ENCODE data around the gene PARP14. TPM values are rescaled to one million over a fixed set of nuclear protein-coding genes. Genes with fewer than 3 reads are reported as not detected.

The PARP14 gene
- total and polyA plus RNA-seq, 2 experiments from 2014 or later = 8.5 to 33.1 TPM

GRCh38 chr3:122677216-122677615 lies 3.4 kb upstream of the PARP14 start:
- 72% methylated on average over 1 of the region's 1 CpG for WGBS (ENCODE audit: low lambda C conversion rate, missing lambda C conversion rate)
- Histone ChIP-seq H3K79me2 (peaks cover 12% of the 10 kb centered on the region), H3K9me3 (ENCODE audit: low read depth) (no peaks in the 10 kb centered on the region), H3K9me2 (replicated peaks; ENCODE audit: insufficient read depth) (no peaks in the 10 kb centered on the region), H3K4me2 (no peak overlapping the region), H3K4me1 (ENCODE audit: insufficient read depth) (peaks cover 22% of the 10 kb centered on the region), H2AFZ (no peak overlapping the region), H3K4me3 (no peak overlapping the region), H3K27me3 (no peaks in the 10 kb centered on the region), H3K36me3 (replicated peaks; ENCODE audit: insufficient read depth, low read depth) (no peaks in the 10 kb centered on the region), H3K27ac (no peak overlapping the region), H4K20me1 (ENCODE audit: insufficient read depth, poor library complexity, severe bottlenecking) (no peaks in the 10 kb centered on the region)
- TF ChIP-seq EZH2phosphoT487 (IDR thresholded peaks at IDR 0.05; ENCODE audit: low read depth, severe bottlenecking, unreplicated experiment) = no peak
- no peak for TF ChIP-seq CTCF (IDR thresholded peaks at IDR 0.05; ENCODE audit: poor library complexity)
- TF ChIP-seq EZH2 (IDR thresholded peaks at IDR 0.05; ENCODE audit: borderline replicate concordance) = no peak
- DNase-seq (ENCODE audit: low spot score) = no peak

GRCh38 chr3:122678506-122678905 lies 2.1 kb upstream of the PARP14 start:
- H3K4me2 ChIP-seq = no peak overlapping the region
- no peak for DNase-seq (ENCODE audit: low spot score)
- H3K4me3 ChIP-seq = no peak overlapping the region
- no peaks in the 10 kb centered on the region for H3K27me3 ChIP-seq
- TF ChIP-seq EZH2phosphoT487 (IDR thresholded peaks at IDR 0.05; ENCODE audit: low read depth, severe bottlenecking, unreplicated experiment) (no peak), CTCF (IDR thresholded peaks at IDR 0.05; ENCODE audit: poor library complexity) (no peak), EZH2 (IDR thresholded peaks at IDR 0.05; ENCODE audit: borderline replicate concordance) (no peak)
- peaks cover 23% of the 10 kb centered on the region for H3K79me2 ChIP-seq
- peaks cover 22% of the 10 kb centered on the region for H3K4me1 ChIP-seq (ENCODE audit: insufficient read depth)
- H3K9me2 ChIP-seq (replicated peaks; ENCODE audit: insufficient read depth) = no peaks in the 10 kb centered on the region
- no peaks in the 10 kb centered on the region for H3K36me3 ChIP-seq (replicated peaks; ENCODE audit: insufficient read depth, low read depth)
- no peaks in the 10 kb centered on the region for H4K20me1 ChIP-seq (ENCODE audit: insufficient read depth, poor library complexity, severe bottlenecking)
- 85% methylated on average over 5 of the region's 5 CpGs for WGBS (ENCODE audit: low lambda C conversion rate, missing lambda C conversion rate)
- H3K27ac ChIP-seq = no peak overlapping the region
- H3K9me3 ChIP-seq (ENCODE audit: low read depth) = no peaks in the 10 kb centered on the region
- peak overlapping the region; percentile 100 for H2AFZ ChIP-seq

- peaks cover 22% of the 10 kb centered on the region for H3K4me1 ChIP-seq (ENCODE audit: insufficient read depth)
- no peaks in the 10 kb centered on the region for H3K9me3 ChIP-seq (ENCODE audit: low read depth)
- no peaks in the 10 kb centered on the region for H3K27me3 ChIP-seq
- H3K79me2 ChIP-seq = peaks cover 30% of the 10 kb centered on the region
- peak overlapping the region; percentile 91 for H3K4me2 ChIP-seq
- DNase-seq (ENCODE audit: low spot score) = peak; percentile 85
- no peaks in the 10 kb centered on the region for H3K36me3 ChIP-seq (replicated peaks; ENCODE audit: insufficient read depth, low read depth)
- no peaks in the 10 kb centered on the region for H4K20me1 ChIP-seq (ENCODE audit: insufficient read depth, poor library complexity, severe bottlenecking)
- no peak overlapping the region for H3K4me3 ChIP-seq
- TF ChIP-seq CTCF (IDR thresholded peaks at IDR 0.05; ENCODE audit: poor library complexity) (peak; percentile 89), EZH2phosphoT487 (IDR thresholded peaks at IDR 0.05; ENCODE audit: low read depth, severe bottlenecking, unreplicated experiment) (no peak)
- no peaks in the 10 kb centered on the region for H3K9me2 ChIP-seq (replicated peaks; ENCODE audit: insufficient read depth)
- H2AFZ ChIP-seq = peak overlapping the region; percentile 100
- 29% methylated on average over 16 of the region's 16 CpGs for WGBS (ENCODE audit: low lambda C conversion rate, missing lambda C conversion rate)
- H3K27ac ChIP-seq = peak overlapping the region; percentile 89
Observed at GRCh38 chr3:122679085-122679881, 1.4 kb upstream of the PARP14 start.

Data from hepatocyte (in vitro differentiated cells).